Uterus (tissue), 2 donors: Measurements from ENCODE around the gene CCDC60.

Experiments used
- POLR2A ChIP-seq, 2 donors: fragments of 450-650 bp; IDR thresholded peaks; one replicate each; pipeline ENCODE4 v1.6.1; 2016; ENCODE audit warnings: antibody characterized with exemption in 2 of 2, mild to moderate bottlenecking in 1 of 2, moderate library complexity in 1 of 2
- TF ChIP-seq, protein P1 (sequence below), 4 experiments: fragments of 200-600 bp in 2 of 4; fragments of 450-650 bp in 2 of 4; sonication (generic) in 2 of 4; IDR thresholded peaks; one replicate each; pipeline ENCODE4 v1.5.1; 2016 to 2019; ENCODE audit warnings: antibody characterized with exemption in 4 of 4, mild to moderate bottlenecking in 2 of 4, moderate library complexity in 1 of 4

GRCh38 chr12:119399301-119399700 is 64.8 kb downstream of the CCDC60 start:
- TF ChIP-seq, protein P1, sequence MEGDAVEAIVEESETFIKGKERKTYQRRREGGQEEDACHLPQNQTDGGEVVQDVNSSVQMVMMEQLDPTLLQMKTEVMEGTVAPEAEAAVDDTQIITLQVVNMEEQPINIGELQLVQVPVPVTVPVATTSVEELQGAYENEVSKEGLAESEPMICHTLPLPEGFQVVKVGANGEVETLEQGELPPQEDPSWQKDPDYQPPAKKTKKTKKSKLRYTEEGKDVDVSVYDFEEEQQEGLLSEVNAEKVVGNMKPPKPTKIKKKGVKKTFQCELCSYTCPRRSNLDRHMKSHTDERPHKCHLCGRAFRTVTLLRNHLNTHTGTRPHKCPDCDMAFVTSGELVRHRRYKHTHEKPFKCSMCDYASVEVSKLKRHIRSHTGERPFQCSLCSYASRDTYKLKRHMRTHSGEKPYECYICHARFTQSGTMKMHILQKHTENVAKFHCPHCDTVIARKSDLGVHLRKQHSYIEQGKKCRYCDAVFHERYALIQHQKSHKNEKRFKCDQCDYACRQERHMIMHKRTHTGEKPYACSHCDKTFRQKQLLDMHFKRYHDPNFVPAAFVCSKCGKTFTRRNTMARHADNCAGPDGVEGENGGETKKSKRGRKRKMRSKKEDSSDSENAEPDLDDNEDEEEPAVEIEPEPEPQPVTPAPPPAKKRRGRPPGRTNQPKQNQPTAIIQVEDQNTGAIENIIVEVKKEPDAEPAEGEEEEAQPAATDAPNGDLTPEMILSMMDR (IDR thresholded peaks at IDR 0.05): no peak
- TF ChIP-seq POLR2A (IDR thresholded peaks at IDR 0.05): no peak
